K562 (cell line): ENCODE data around the gene PKD1. TPM values are rescaled to one million over a fixed set of nuclear protein-coding genes. Genes with fewer than 3 reads are reported as not detected.

Experiments used
- ATAC-seq: fragments of 200-7000 bp; cut with Tn5 transposase; 3 replicates; pipeline ENCODE4 v1.9.1; 2020; ENCODE audit warnings: moderate library complexity
- BruUV-seq: library from RNA; stranded (reverse); fragments of 400-500 nt; replicated peaks from 2 replicates; lab custom pipeline; 2021; lab: Mats Ljungman, UMichigan
- CTCF ChIA-PET: fragments of 300-600 bp; formaldehyde crosslinking; extraction: SDS; loops from one replicate; lab custom pipeline; 2021; ENCODE audit warnings: low intra/inter-chr PET ratio; lab: Yijun Ruan, JAX
- POLR2A ChIA-PET: fragments of 300-600, 350-650 bp; sonication (Branson Sonifier 250); formaldehyde crosslinking; extraction: SDS; loops from one replicate; lab custom pipeline; 2021; ENCODE audit warnings: antibody characterized with exemption, inconsistent platforms; lab: Yijun Ruan, JAX
- DNase-seq, 4 experiments: peaks; one replicate each; pipeline versions ENCODE4 v3.0.0 to v3.0.0-alpha.2; 2011 to 2018; ENCODE audit warnings: low spot score in 3 of 4, mixed read lengths in 3 of 4; ENCODE audit errors: extremely low read depth in 1 of 4
- FAIRE-seq: peaks from 2 replicates; lab custom pipeline; 2011; peaks lifted over from hg19 to GRCh38; lab: Jason Lieb, UNC
- H2AFZ ChIP-seq: 2 replicates; pipeline ENCODE4 v1.6.0; 2011; ENCODE audit warnings: low read depth, low read length, control low read depth, inconsistent platforms
- H3K27ac ChIP-seq: fragments of 200-600 bp; 3 replicates; pipeline ENCODE4 v1.8.0; 2011; ENCODE audit warnings: low read depth, mild to moderate bottlenecking, control low read depth, inconsistent platforms, low read length, moderate library complexity, mixed read lengths; ENCODE audit errors: extremely low read depth
- H3K27me3 ChIP-seq, 2 experiments: fragments of 300-600 bp in 1 of 2; 2 replicates in 1 of 2; 3 replicates in 1 of 2; pipeline versions ENCODE4 v1.6.0 to v1.8.0; 2011; ENCODE audit warnings: inconsistent platforms in 2 of 2, low read length in 2 of 2, mild to moderate bottlenecking in 1 of 2, mixed read lengths in 1 of 2, moderate library complexity in 1 of 2; ENCODE audit not compliant: control insufficient read depth in 2 of 2, insufficient read depth in 2 of 2
- H3K36me3 ChIP-seq: fragments of 300-600 bp; 3 replicates; pipeline ENCODE4 v1.8.0; 2011; ENCODE audit warnings: mild to moderate bottlenecking, low read length, inconsistent platforms; ENCODE audit not compliant: control insufficient read depth, insufficient read depth
- H3K4me1 ChIP-seq, 2 experiments: fragments of 200-600 bp in 1 of 2; replicated peaks in 1 of 2; 2 replicates in 1 of 2; 3 replicates in 1 of 2; pipeline versions ENCODE4 v1.5.1 to v1.8.0; 2011; ENCODE audit warnings: inconsistent platforms in 2 of 2, low read length in 2 of 2, mild to moderate bottlenecking in 1 of 2, mixed read lengths in 1 of 2, moderate library complexity in 1 of 2; ENCODE audit not compliant: control insufficient read depth in 2 of 2, insufficient read depth in 2 of 2
- H3K4me2 ChIP-seq: 2 replicates; pipeline ENCODE4 v1.6.1; 2011; ENCODE audit warnings: low read length, control low read depth, inconsistent platforms, mixed read lengths; ENCODE audit not compliant: insufficient read depth
- H3K4me3 ChIP-seq: fragments of 200-600 bp; sonication (generic), shearing (Covaris generic); 2 replicates; pipeline ENCODE4 v1.5.1; 2016; ENCODE audit warnings: control low read depth, inconsistent platforms
- H3K79me2 ChIP-seq: fragments of 200-600 bp; 3 replicates; pipeline ENCODE4 v1.8.0; 2011; ENCODE audit warnings: low read length, inconsistent platforms; ENCODE audit not compliant: control insufficient read depth, insufficient read depth
- H3K9ac ChIP-seq, 2 experiments: 2 replicates each; pipeline versions ENCODE4 v1.6.0 to v1.6.1; 2011; ENCODE audit warnings: low read depth in 2 of 2, low read length in 2 of 2, control low read depth in 1 of 2, inconsistent platforms in 1 of 2, mild to moderate bottlenecking in 1 of 2, mixed read lengths in 1 of 2; ENCODE audit not compliant: insufficient read depth in 1 of 2
- H3K9me1 ChIP-seq: one replicate; pipeline ENCODE4 v1.6.0; 2011; ENCODE audit warnings: inconsistent platforms, mild to moderate bottlenecking, low read length, moderate library complexity; ENCODE audit not compliant: control insufficient read depth, insufficient read depth
- H3K9me3 ChIP-seq: replicated peaks from 2 replicates; pipeline ENCODE4 v1.5.1; 2011; ENCODE audit warnings: low read depth, low read length, inconsistent platforms; ENCODE audit not compliant: control insufficient read depth, insufficient read depth
- H4K20me1 ChIP-seq: replicated peaks from 2 replicates; pipeline ENCODE4 v1.6.1; 2011; ENCODE audit warnings: low read length, inconsistent platforms, mixed read lengths; ENCODE audit not compliant: control insufficient read depth, insufficient read depth
- E2F3 ChIP-seq: fragments of 250-450 bp; sonication (Bioruptor Pico); IDR thresholded peaks from 2 replicates; pipeline ENCODE4 v1.4.0; 2020; ENCODE audit warnings: mild to moderate bottlenecking
- GATA2 ChIP-seq: sonication (generic); formaldehyde crosslinking; IDR thresholded peaks from 2 replicates; pipeline ENCODE4 v1.4.0; 2020; ENCODE audit warnings: mild to moderate bottlenecking, missing genetic modification reagents
- HES1 ChIP-seq: fragments of 450-650 bp; IDR thresholded peaks from 2 replicates; pipeline ENCODE4 v1.6.1; 2016; ENCODE audit warnings: low read depth, mild to moderate bottlenecking, moderate library complexity
- MXI1 ChIP-seq: IDR thresholded peaks from 2 replicates; pipeline ENCODE4 v1.6.1; 2011; ENCODE audit warnings: low read depth, mild to moderate bottlenecking, improper control_type of control experiment, low read length
- POLR2G ChIP-seq: fragments of 200-400 bp; formaldehyde crosslinking; IDR thresholded peaks from 2 replicates; pipeline ENCODE4 v1.6.1; 2017; ENCODE audit warnings: low read depth, mild to moderate bottlenecking, antibody characterized with exemption, low read length, moderate library complexity
- TFE3 ChIP-seq: fragments of 450-650 bp; formaldehyde crosslinking; IDR thresholded peaks from 2 replicates; pipeline ENCODE4 v1.4.0; 2020; ENCODE audit warnings: mild to moderate bottlenecking, mixed read lengths
- ZNF408 ChIP-seq: fragments of 250-450 bp; sonication (Bioruptor Pico); IDR thresholded peaks from 2 replicates; pipeline ENCODE4 v1.4.0; 2020; ENCODE audit warnings: low read depth, mild to moderate bottlenecking, moderate library complexity
- WGBS: fragments of 100-300 bp; shearing (Covaris generic); methylation state at CpG from one replicate; pipeline ENCODE4 v1.1.6; 2016; ENCODE audit warnings: low coverage, mixed read lengths; ENCODE audit not compliant: insufficient coverage; ENCODE audit errors: missing lambda C conversion rate; 5-methylcytosine and 5-hydroxymethylcytosine counted together
- in situ Hi-C: fragments of 300-500 bp; cut with MboI; formaldehyde crosslinking; loops from 4 replicates; pipeline ENCODE4 v1.15.0; 2018; ENCODE audit warnings: inconsistent platforms, mixed read lengths
- intact Hi-C: fragments of 100-400 bp; cut with micrococcal nuclease; formaldehyde crosslinking; loops from 2 replicates; pipeline ENCODE4 v1.14.2; 2022
- polyA plus RNA-seq, 8 experiments: library from polyadenylated mRNA; depleted of rRNA in 4 of 8; stranded (reverse) in 5 of 8; unstranded in 3 of 8; fragments of >200 nt; fragmentation: Nextera tagmentation in 2 of 8; fragmentation: Illumina TruSeq in 1 of 8; extraction: Ambion mirVana in 2 of 8; extraction: Trizol in 1 of 8; gene quantifications; 2 replicates each; pipeline versions ENCODE4 v1.2.1 to v1.2.3, GENCODE V29; 2011 to 2014; ENCODE audit warnings: inconsistent platforms in 1 of 8, missing spikeins in 1 of 8
- total RNA-seq, 7 experiments: library from RNA; depleted of rRNA in 6 of 7; stranded (reverse); fragments of >200 nt in 6 of 7; fragmentation: Illumina TruSeq in 2 of 7; extraction: Trizol in 2 of 7; gene quantifications; 2 replicates each; pipeline versions ENCODE4 v1.2.1 to v1.2.3, GENCODE V29; 2011 to 2021; ENCODE audit warnings: low replicate concordance in 1 of 7

PKD1 gene
- total and polyA plus RNA-seq, 9 of the 15 experiments (the other 6 are each of a cell fraction or from before 2014, with no cell fraction given): 0.23 to 93.5 (median 12.6) TPM

GRCh38 chr16:2089706-2090480, 45.8 kb downstream of the PKD1 start:
- POLR2A ChIA-PET: no interaction called here
- BruUV-seq: no TSS peak

More at GRCh38 chr16:2089706-2090480, 45.8 kb downstream of the PKD1 start:
- H3K27me3 ChIP-seq: no peaks in the 10 kb centered on the region
- TF ChIP-seq GATA2 (CRISPR knock-in tag) (no peak), POLR2G (peak; percentile 37; the same call in 1 of the 2 replicates), MXI1 (no peak), E2F3 (CRISPR knock-in tag) (no peak), TFE3 (no peak), ZNF408 (CRISPR knock-in tag) (no peak), HES1 (no peak)
- TF ChIP-seq, all 486 proteins: peak for 1
- H3K9me1 ChIP-seq: no peaks in the 10 kb centered on the region
- in situ Hi-C loops: loop anchor here (10.0 kb wide), 1 partner anchor 55 kb away; the partner anchor contains the start of gene RAB26
- ATAC-seq (no peak), FAIRE-seq (no peak), DNase-seq (no peak)
- intact Hi-C loops: no loop called here
- H3K27ac ChIP-seq: no peak overlapping the region
- WGBS: 96% methylated on average over 23 of the region's 44 CpGs
- H3K4me1 ChIP-seq: peaks cover 0 to 25% of the 10 kb centered on the region in 2 experiments; a peak in 1 of 5 replicates
- no peaks in the 10 kb centered on the region for H3K79me2 ChIP-seq
- no peaks in the 10 kb centered on the region for H3K9me3 ChIP-seq
- H3K4me3 ChIP-seq: no peak overlapping the region
- CTCF ChIA-PET: no interaction called here
- no peak overlapping the region for H3K4me2 ChIP-seq
- no peaks in the 10 kb centered on the region for H4K20me1 ChIP-seq
- H3K9ac ChIP-seq: no peak overlapping the region; a peak in 1 of 4 replicates
- H2AFZ ChIP-seq: no peak overlapping the region
- peaks cover 79% of the 10 kb centered on the region; the same call in 2 of the 3 replicates for H3K36me3 ChIP-seq
